Measurements from ENCODE around the gene ALAS1. TPM values are rescaled to one million over a fixed set of nuclear protein-coding genes. Genes with fewer than 3 reads are reported as not detected.

The ALAS1 gene
- total and polyA plus RNA-seq, 2 donors (not counting 3 experiments of a cell fraction or from before 2014, with no cell fraction given) = 45.1 to 72.1 TPM

GRCh38 chr3:52191663-52192062, 6.3 kb upstream of the ALAS1 start:
- ChIA-PET POLR2A (no interaction called here), CTCF (no interaction called here)
- FAIRE-seq (no peak), DNase-seq (ENCODE audit: low read depth, low spot score) (no peak)
- dilution Hi-C loops (cut with MboI; ENCODE audit: extremely low pct_ligation_motif_present, low sequenced_read_pairs) (no loop called here), intact Hi-C loops (cut with micrococcal nuclease) (no loop called here)
- no peaks in the 10 kb centered on the region for H4K20me1 ChIP-seq (replicated peaks; ENCODE audit: control insufficient read depth, extremely low read depth, insufficient read depth, low read length)
- H3K36me3 ChIP-seq (ENCODE audit: control insufficient read depth in 2 of 2, extremely low read depth in 1 of 2, insufficient read depth in 2 of 2, low read length in 2 of 2) = no peaks in the 10 kb centered on the region
- no peaks in the 10 kb centered on the region for H3K79me2 ChIP-seq (ENCODE audit: control insufficient read depth, insufficient read depth, low read length)
- H3K9me3 ChIP-seq (replicated peaks; ENCODE audit: control insufficient read depth, insufficient read depth, low read length) = no peaks in the 10 kb centered on the region
- H3K9ac ChIP-seq (replicated peaks; ENCODE audit: extremely low read depth, insufficient read depth, low read length) = no peak overlapping the region
- no TSS peak for BruUV-seq (replicated peaks)
- H3K4me1 ChIP-seq (ENCODE audit: control insufficient read depth, extremely low read depth, insufficient read depth, low read length) = no peaks in the 10 kb centered on the region
- H2AFZ ChIP-seq (ENCODE audit: low read depth, low read length) = no peak overlapping the region
- no peak overlapping the region for H3K27ac ChIP-seq (ENCODE audit: insufficient read depth, low read depth, low read length)
- H3K4me2 ChIP-seq (ENCODE audit: insufficient read depth, low read length) = no peak overlapping the region
- TF ChIP-seq EZH2 (IDR thresholded peaks at IDR 0.05; ENCODE audit: borderline replicate concordance, low read depth, low read length, severe bottlenecking) (no peak), MYC (IDR thresholded peaks at IDR 0.05; ENCODE audit: low read depth, low read length) (no peak), FOS (IDR thresholded peaks at IDR 0.05; ENCODE audit: borderline replicate concordance, insufficient read depth, low read length) (no peak), CTCF (IDR thresholded peaks at IDR 0.05; ENCODE audit: extremely low read depth in 1 of 2, insufficient read depth in 1 of 2, low read depth in 1 of 2, low read length in 2 of 2) (no peak), MAX (IDR thresholded peaks at IDR 0.05; ENCODE audit: insufficient read depth, insufficient read length) (no peak), JUN (IDR thresholded peaks at IDR 0.05; ENCODE audit: borderline replicate concordance, insufficient read depth, insufficient read length, low read depth) (no peak), POLR2AphosphoS5 (IDR thresholded peaks at IDR 0.05; ENCODE audit: insufficient read depth, low read depth, low read length) (no peak), GATA2 (IDR thresholded peaks at IDR 0.05; ENCODE audit: insufficient read depth, insufficient read length, low read depth, low read length) (no peak), POLR2A (IDR thresholded peaks at IDR 0.05; ENCODE audit: low read depth, low read length) (no peak)
- H3K27me3 ChIP-seq (ENCODE audit: control insufficient read depth in 2 of 2, insufficient read depth in 2 of 2, low read length in 2 of 2) = no peaks in the 10 kb centered on the region
- no peak overlapping the region for H3K4me3 ChIP-seq (replicated peaks in 1 of 3; ENCODE audit: insufficient read depth in 1 of 3, low read depth in 1 of 3, low read length in 3 of 3)
- no peaks in the 10 kb centered on the region for H3K9me1 ChIP-seq (replicated peaks; ENCODE audit: control insufficient read depth, extremely low read depth, insufficient read depth, low read length)
